HG03457 (cell line): ENCODE data around the gene DYNC1LI1.
"Not testable (repeated sequence)": the region's sequence is repeated elsewhere in the genome, so short reads cannot be mapped to it uniquely, and the experiment has no call there.

Source experiments
- ATAC-seq: cut with Tn5 transposase; IDR thresholded peaks from one replicate; pipeline ENCODE4 v1.9.1; 2021; ENCODE audit warnings: moderate number of reproducible peaks; ENCODE audit not compliant: unreplicated experiment

The DYNC1LI1 gene

DNA sequence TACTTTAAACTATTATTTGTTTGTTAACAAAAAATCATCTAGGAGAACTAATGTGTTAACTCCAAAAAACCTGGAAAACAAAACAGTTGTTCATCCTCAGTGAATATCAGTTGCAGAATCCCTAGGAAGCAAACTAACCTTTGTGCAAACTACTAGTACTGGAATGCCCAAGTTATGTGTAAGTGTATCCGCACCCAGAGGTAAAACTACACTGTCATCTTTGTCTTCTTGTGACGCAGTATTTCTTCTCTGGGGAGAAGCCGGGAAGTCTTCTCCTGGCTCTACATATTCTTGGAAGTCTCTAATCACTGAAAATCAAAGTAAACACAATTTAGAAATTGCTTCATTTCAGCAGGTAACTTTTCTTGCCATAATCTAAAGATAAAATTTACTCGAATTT lies 29.8 kb downstream of the DYNC1LI1 start:
- no peak for ATAC-seq

DNA sequence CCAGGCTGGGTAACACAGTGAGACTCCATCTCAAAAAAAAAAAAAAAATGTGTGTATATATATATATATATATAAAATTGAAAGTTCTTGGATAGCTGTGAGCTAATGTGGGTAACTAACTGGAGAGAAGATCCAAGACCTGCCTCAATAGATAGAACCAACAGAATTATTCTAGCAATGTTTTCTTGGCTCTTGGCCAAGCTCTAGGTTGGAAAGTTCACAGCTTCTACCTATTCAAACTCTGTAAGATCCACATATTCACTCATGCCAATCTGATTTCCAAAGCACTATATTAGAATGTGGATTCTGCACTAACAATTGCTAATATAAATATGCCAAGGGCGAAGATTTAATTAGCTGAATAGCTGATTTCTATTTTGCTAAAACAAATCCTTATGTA lies 38.2 kb downstream of the DYNC1LI1 start:
- ATAC-seq, result no peak

DNA sequence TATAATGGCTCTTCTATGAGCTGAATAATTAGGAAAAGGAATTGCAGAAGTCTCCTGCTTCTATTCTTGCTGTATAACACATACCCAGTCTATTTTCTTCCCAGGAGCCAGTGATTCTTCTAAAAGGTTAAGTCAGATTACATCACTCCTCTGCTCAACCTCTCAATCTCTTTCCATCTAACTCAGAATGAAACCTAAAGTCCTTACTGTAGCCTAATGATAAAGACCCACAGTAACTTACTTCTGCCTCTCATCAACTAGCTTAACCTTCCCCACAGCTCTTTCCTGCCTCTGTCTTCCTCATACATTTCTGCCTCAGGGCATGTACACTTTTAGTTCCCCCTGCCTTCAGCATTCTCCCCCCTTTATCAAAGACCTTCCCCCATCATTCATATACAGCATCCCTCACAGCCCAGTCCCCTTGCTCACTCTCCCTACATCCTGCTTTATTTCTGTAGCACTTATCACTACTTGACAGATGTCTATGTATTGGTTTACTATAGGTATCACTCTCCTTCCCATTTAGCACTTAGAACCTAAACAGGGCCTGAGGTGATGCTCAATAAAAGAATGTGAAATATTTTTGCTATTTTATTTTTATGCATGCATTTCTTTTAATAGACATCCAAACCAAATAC lies 39.5 kb downstream of the DYNC1LI1 start:
- ATAC-seq, result no peak

DNA sequence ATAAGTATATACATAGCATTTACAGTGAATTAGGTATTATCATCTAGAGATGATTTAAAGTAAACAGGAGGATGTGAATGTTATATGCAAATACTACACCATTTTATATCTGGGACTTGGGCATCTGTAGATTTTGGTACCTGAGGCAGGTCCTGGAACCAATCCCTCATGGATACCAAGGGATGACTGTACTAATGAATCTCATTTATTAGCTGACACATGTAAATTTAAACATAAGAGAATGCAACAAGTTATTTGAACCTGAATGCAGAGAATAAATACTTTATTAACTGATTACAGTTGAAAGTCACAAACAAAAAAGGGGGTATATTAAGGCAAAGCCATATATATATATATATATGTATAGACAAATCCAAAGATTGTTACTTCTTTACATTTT lies 44.9 kb downstream of the DYNC1LI1 start:
- ATAC-seq, result no peak

DNA sequence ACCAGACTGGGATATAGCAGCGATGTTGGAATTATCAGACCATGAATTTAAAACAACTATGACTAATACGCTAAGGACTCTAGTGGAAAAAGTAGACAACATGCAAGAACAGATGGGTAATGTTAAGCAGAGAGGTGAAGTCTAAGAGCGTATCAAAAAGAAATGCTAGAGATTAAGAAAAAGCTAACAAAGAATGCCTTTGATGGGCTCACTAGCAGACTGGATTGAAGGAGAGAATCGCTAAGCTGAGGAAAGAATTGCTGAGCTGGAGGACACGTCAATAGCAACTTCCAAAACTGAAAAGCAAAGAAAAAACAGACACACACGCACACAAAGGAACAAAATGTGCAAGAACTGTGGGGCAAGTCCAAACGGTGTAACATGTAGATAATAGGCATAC lies 48.0 kb downstream of the DYNC1LI1 start:
- no peak for ATAC-seq

DNA sequence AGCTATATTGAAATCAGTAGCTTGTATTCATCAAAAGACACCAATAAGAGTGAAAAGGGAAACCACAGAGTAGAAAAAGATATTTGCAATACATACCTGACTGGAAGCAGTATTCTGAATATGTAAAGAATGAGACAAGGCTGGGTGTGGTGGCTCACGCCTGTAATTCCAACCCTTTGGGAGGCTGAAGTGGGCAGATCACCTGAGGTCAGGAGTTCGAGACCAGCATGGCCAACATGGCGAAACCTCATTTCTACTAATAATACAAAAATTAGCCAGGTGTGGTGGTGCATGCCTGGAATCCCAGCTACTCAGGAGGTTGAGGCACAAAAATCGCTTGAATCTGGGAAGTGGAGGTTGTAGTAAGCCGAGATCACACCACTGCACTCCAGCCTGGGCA lies 51.7 kb downstream of the DYNC1LI1 start:
- not testable (repeated sequence) for ATAC-seq

DNA sequence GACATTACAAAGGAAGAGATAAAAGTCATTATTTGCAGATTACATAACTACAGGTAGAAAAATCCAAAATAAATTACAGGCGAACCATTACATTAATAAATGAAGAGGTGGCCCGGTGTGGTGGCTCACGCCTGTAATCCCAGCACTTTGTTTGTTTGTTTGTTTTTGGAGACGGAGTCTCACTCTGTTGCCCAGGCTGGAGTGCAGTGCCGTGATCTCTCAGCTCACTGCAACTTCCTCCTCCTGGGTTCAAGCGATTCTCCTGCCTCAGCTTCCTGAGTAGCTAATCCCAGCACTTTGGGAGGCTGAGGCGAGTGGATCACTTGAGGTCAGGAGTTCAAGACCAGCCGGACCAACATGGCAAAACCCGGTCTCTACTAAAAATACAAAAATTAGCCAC lies 53.9 kb downstream of the DYNC1LI1 start:
- ATAC-seq, result not testable (repeated sequence)

DNA sequence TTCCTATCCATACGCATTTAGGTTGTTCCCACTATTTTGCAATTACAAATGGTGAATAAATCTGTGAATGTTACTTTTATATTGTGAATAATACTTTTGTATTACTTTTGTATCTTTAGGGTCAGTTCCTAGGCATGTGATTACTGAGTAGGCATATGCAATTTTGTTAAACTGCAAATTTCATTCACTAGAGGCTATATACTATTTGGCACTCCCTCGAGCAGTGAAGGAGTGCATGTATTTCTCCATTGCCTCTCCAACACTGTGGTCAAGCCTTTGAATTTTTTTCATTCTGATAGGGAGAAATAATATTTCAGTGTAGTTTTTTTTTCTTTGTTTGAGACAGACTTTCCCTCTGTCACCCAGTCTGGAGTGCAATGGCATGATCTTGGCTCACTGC lies 59.7 kb downstream of the DYNC1LI1 start:
- no peak for ATAC-seq

DNA sequence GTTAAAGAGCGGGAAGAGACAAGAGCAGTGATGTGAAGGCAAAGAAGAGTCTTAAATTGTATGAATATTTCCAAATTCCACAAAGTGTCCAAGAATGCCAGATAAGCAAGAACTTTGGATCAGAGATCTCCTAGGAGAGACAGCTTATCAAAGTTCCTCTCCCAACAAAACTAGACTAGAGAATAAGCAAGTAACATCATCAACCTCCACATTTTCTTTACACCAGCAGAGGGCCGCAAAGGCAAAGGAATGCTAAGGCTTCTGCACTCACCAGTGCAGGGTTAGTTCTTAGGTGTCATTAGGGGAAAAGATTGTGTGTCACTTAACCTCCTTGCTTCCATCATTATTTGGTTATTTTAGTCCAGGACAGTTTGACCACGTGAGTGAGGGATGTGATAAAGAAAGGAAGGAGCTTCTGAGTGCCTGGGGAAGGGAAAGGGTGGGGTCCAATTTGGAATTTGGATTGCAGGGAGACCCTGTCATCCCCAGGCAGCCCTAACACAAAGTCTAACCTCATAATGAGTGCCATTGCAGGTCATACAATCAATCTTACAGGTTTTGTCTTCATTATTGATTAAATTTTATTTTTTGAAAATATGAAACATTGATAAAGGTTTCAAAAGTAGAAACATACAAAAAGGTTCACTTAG lies 60.5 kb downstream of the DYNC1LI1 start:
- ATAC-seq, result no peak

DNA sequence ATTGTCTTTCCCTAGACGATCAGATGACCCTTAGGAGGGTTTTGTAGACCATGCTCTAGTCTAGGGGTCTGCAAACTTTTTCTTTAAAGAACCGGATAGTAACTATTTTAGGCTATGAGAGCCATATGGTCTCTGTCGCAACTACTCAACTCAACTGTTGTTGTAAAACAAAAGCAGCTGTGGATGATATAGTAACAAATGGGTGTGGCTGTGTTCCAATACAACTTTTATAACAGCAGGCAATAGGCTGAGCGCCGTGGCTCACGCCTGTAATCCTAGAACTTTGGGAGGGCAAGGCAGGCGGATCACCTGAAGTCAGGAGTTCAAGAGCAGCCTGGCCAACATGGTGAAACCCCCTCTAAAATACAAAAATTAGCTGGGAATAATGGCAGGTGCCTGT lies 61.9 kb downstream of the DYNC1LI1 start:
- ATAC-seq, result no peak

DNA sequence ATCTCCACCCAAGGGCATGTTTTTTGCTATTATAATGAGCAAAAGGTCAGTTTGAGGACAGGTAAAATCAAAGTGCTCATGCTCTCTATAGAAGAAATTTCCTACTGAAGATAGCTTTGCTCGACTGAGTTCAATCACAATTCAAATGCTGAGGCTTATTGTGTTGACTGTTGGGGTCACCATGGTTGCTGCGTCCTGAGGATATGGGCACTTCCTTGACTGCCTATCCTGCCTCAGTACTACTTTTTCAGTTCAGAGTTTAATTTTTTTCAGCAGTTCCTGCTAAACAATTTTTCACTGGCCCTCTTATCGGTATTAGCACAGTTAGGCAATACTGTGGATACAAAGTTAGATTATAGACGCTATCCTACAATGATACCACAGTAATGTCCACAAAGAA lies 64.2 kb downstream of the DYNC1LI1 start:
- no peak for ATAC-seq

DNA sequence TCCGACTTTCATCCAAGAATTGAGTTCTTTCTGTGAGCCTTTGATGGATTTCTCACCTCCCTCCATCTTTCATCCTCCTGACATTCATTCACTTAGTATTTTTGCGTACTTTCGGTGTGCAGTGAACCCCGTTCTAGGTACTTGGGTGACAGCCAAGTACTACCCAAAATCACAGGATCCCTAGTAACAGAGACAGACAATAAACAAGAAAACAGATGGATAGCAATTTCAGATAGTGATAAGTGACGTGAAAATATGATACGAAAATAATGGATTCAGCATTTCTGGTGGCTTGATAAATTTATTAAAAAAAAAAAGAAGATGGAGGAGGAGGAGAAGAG lies 67.7 kb downstream of the DYNC1LI1 start:
- ATAC-seq, result no peak

DNA sequence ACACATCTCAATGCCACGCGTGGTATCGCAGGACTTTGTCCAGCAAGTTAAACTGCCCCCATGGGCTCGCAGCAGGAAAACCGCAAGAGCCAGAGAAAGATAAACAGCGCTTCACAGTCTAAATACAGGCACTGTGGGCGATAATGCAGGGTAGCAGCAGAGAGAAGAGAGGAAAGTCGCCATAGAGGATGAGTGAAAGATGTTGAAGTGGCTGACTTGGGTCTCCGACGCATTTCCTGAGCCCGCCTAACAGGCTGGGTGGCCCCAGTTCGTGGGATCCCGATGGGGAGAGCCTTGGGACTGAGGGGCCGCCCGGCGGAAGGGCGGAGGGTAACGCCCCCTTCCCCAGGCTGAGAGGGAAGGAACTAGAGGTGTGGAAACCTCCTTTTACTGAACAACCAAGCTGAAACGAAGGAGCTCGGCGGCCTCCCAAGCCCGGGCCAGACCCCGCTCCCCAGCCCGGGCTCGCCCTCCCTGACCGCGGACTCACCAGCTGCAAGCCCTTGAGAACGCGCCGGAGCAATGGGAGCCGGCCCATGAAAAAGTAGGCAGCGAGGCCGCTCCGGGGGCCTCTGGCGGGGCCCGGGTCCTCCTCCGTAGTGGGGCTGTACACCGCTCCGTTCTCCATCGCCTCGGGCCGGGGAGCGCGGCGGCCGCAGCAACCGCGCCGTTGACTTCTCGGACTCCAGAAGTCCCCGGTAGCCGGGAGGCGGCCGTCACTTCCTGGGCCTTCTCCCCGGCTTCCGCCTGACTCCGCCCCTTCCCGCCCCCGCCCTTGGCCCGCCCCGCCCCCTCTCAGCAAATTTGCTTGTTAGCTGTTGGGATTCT lies 68.3 kb downstream of the DYNC1LI1 start, which contains the start of gene CMTM6:
CMTM6 (minus strand) TSS at position 735 of the 828 bp plus-strand sequence; CDS start at position 628, 107 bp downstream.
- ATAC-seq, result peak; percentile 66

DNA sequence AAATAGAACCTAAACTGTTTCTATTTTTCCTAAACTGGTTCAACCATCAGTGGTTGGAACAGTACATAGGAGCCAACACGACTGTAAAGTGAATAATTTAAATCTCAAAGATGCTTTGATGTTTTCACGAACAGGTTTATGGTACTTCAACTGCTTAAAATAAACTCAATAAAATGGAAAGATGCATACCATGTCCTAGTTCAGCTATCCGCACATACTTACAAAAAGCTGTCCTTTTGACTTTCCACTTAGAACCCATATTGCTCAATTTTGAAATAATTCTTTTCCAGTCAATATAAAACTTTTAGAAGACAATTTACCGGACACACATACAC lies 68.9 kb downstream of the DYNC1LI1 start:
- no peak for ATAC-seq

DNA sequence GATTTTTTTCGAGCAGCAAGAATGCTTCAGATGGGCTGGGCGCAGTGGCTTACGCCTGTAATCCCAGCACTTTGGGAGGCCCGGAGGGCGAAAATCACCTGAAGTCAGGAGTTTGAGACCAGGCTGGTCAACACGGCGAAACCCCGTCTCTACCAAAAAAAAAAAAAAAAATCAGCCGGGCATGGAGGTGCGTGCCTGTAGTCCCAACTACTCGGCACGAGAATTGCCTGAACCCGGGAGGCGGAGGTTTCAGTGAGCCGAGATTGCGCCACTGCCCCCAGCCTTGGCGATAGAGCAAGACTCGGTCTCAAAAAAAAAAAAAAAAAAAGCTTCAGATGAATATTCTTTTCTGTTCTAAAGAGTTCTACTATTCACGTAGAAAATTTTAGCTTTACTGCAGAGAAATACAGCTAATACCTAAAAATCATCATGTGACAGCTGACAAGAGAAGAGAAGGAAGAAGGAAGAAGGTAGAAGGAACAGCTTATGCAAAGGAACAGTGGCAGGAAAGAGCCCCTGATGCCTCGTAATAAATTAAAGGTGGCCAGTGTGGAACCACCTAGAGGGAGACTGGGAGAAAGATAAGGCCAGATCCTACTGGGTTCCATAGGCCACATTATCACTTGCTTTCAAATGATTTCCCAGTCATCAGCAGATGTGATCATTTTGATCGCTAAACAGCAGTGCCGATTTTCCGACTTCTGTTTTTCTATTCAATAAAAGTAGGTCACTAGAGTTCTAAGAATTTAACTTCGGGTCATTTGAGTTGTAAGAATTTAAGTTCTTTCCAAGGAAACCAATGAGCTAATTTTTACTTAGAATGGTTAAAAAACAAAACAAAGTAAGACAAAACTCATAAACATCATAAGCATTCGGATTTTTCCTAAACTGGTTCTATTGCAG lies 69.5 kb downstream of the DYNC1LI1 start:
- ATAC-seq, result no peak

DNA sequence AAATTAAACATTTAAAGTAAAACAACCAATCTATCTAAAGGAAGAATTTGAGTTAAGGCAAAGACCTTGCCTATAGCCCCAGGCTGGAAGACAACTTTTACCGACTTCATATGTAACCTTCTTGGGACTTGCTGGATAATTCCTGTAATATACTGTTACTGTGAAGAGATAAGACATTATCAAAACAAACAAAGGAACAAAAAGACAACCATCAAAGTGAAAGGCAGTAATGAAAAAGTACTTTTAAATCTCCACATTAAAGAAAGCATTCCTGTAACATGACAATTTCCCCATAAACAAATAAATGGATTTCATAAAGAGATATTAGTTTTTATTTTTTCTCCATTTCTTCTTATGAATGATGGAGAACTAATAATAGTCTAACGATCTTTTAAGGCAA lies 70.4 kb downstream of the DYNC1LI1 start:
- ATAC-seq, result no peak

DNA sequence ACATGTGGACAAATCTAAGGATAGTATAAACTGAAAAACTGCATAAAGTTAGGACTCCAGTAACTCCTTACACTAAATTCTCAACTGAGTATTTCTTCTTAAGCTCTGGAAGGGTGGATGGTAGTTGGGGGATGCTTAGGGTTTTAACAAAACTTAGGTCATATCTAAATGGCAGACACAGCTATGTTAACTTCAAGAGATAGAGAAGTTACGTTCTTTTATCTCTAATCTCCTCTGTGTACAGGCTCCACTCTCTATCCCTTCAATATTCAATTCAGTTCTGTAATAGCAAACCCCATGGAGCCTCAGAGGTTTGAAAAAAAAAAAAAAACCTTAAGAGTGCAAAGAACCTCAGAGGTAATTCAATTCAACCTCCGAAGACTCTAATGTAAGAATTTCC lies 71.1 kb downstream of the DYNC1LI1 start:
- ATAC-seq, result no peak

DNA sequence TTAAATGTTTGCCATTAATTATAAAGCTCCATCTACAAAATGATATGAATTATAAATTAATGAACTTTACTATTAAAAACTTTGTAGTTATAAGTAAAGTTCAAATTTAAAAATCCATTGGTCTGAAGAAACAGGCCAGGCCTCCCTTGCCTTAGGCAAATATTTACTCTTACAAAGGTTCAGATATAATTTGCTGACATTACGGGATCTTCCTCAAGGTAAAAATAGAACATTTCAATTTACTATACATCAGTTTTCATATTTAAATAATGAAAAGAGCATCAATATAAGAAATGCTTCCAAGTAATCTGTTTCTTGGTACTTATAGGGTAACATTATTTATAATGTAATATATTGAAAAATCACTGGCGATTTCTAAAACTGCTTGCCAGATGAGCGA lies 71.7 kb downstream of the DYNC1LI1 start:
- no peak for ATAC-seq

DNA sequence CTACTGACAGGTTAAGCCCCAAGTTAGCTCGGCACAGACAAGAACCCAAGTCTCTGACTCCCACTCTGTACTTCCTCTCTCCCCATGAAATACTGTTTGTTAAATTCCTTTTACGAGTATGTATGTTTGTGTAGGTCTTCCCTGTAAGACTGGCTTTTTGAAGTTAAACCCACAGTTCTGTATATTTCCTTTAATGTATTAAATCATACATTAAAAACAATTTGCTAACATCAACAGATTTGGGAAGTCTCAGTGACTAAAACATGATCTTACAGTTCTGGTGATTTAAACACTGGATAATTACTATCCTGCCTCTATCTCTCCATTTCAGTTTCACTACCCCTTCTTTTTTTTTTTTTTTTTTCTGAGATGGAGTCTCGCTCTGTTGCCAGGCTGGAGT lies 72.4 kb downstream of the DYNC1LI1 start:
- no peak for ATAC-seq

DNA sequence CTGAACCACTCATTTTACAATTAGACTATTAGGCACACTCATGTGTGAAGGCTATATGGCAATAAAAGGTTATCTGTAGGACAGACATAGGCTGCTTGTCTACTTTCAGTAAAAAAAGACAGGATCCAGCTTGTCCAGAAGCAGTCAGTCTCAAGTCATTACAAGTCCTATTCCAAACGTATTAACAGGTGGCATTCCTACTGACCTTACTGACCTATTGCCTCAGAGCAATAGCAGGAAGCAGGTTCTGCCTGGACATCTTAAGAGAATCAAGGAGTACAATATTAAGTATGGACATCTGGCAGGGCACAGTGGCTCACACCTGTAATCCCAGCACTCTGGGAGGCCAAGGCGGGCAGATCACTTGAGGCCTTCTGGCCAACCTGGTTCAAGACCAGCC lies 75.0 kb downstream of the DYNC1LI1 start:
- no peak for ATAC-seq

DNA sequence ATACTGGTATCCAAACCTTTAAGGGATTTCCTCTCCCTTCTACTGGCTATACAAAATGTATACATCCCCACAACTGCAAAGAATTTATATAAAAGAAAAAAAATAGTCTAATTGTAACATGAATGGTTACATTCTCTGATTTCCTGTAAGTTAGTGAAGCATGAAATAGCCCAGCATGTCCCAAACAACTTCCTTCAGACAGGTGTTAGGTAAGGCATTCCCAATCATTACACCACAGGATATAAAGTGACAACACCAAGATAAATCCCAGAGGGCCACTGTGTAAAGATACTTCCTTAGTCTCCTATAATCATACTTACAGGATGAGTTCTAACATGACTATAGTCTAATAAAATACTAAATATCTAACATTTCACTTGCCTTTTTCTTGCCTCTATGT lies 75.6 kb downstream of the DYNC1LI1 start:
- ATAC-seq, result no peak
